IMR-90 (cell line): ENCODE measurements around the gene OPRL1. TPM values are rescaled to one million over a fixed set of nuclear protein-coding genes. Genes with fewer than 3 reads are reported as not detected.

Experiments used
- ATAC-seq: fragments of 200-7000 bp; cut with Tn5 transposase; 2 replicates; pipeline ENCODE4 v1.9.1; 2020; ENCODE audit warnings: low read depth, mild to moderate bottlenecking, moderate library complexity
- BruUV-seq: library from RNA; stranded (reverse); fragments of 400-500 nt; replicated peaks from 2 replicates; lab custom pipeline; 2021; lab: Mats Ljungman, UMichigan
- CTCF ChIA-PET: fragments of 300-600 bp; formaldehyde crosslinking; extraction: SDS; loops from one replicate; lab custom pipeline; 2021; ENCODE audit warnings: antibody characterized with exemption; lab: Yijun Ruan, JAX
- POLR2A ChIA-PET: fragments of 300-600 bp; sonication (Branson Sonifier 250); formaldehyde crosslinking; loops from one replicate; lab custom pipeline; 2022; ENCODE audit warnings: antibody characterized with exemption; ENCODE audit not compliant: unreplicated experiment; lab: Charles Lee
- DNase-seq: peaks from one replicate; pipeline ENCODE4 v3.0.0; 2013
- H2AFZ ChIP-seq: replicated peaks from 2 replicates; pipeline ENCODE3; 2013; ENCODE audit warnings: low read length, mild to moderate bottlenecking; ENCODE audit not compliant: poor library complexity
- H2AK5ac ChIP-seq: 2 replicates; pipeline ENCODE4 v1.6.1; 2013; ENCODE audit warnings: low read depth, low read length, inconsistent platforms
- H2AK9ac ChIP-seq: replicated peaks from 2 replicates; pipeline ENCODE3; 2013; ENCODE audit warnings: mild to moderate bottlenecking, low read depth, low read length, moderate library complexity; ENCODE audit not compliant: poor library complexity
- H2BK120ac ChIP-seq: 2 replicates; pipeline ENCODE4 v1.6.1; 2013; ENCODE audit warnings: low read depth, low read length, inconsistent platforms
- H2BK15ac ChIP-seq: 3 replicates; pipeline ENCODE4 v1.6.1; 2013; ENCODE audit warnings: low read depth, low read length, inconsistent platforms
- H2BK20ac ChIP-seq: 2 replicates; pipeline ENCODE4 v1.6.1; 2013; ENCODE audit warnings: low read depth, mild to moderate bottlenecking, inconsistent platforms, low read length, moderate library complexity
- H2BK5ac ChIP-seq: 2 replicates; pipeline ENCODE4 v1.6.1; 2013; ENCODE audit warnings: mild to moderate bottlenecking, low read depth, low read length, inconsistent platforms; ENCODE audit not compliant: poor library complexity, severe bottlenecking
- H3K14ac ChIP-seq: replicated peaks from 2 replicates; pipeline ENCODE4 v1.6.1; 2013; ENCODE audit warnings: low read depth, low read length, inconsistent platforms
- H3K18ac ChIP-seq: 2 replicates; pipeline ENCODE4 v1.6.1; 2013; ENCODE audit warnings: low read depth, low read length, control low read depth
- H3K23ac ChIP-seq: 2 replicates; pipeline ENCODE4 v1.6.1; 2013; ENCODE audit warnings: low read depth, low read length, inconsistent platforms
- H3K27ac ChIP-seq: 2 replicates; pipeline ENCODE4 v1.5.1; 2013; ENCODE audit warnings: mild to moderate bottlenecking, control low read depth, low read length; ENCODE audit not compliant: insufficient read depth
- H3K27me3 ChIP-seq: 2 replicates; pipeline ENCODE4 v1.6.1; 2013; ENCODE audit warnings: low read length; ENCODE audit not compliant: control insufficient read depth, insufficient read depth
- H3K36me3 ChIP-seq: 2 replicates; pipeline ENCODE4 v1.6.1; 2013; ENCODE audit warnings: low read length, mixed read lengths; ENCODE audit not compliant: control insufficient read depth, insufficient read depth
- H3K4ac ChIP-seq: 2 replicates; pipeline ENCODE4 v1.6.1; 2013; ENCODE audit warnings: low read depth, low read length, inconsistent platforms
- H3K4me1 ChIP-seq: 2 replicates; pipeline ENCODE4 v1.6.1; 2013; ENCODE audit warnings: low read length, mixed read lengths; ENCODE audit not compliant: control insufficient read depth, insufficient read depth
- H3K4me2 ChIP-seq: 2 replicates; pipeline ENCODE4 v1.6.1; 2013; ENCODE audit warnings: low read depth, mild to moderate bottlenecking, control low read depth, low read length, moderate library complexity
- H3K4me3 ChIP-seq: 2 replicates; pipeline ENCODE4 v1.5.1; 2013; ENCODE audit warnings: low read depth, mild to moderate bottlenecking, control low read depth, low read length, moderate library complexity; ENCODE audit not compliant: insufficient read depth
- H3K56ac ChIP-seq: 2 replicates; pipeline ENCODE4 v1.6.1; 2013; ENCODE audit warnings: low read length, inconsistent platforms; ENCODE audit not compliant: insufficient read depth; ENCODE audit errors: extremely low read depth
- H3K79me1 ChIP-seq, 2 experiments: 2 replicates each; pipeline ENCODE4 v1.6.1; 2013; ENCODE audit warnings: low read length in 2 of 2, inconsistent platforms in 1 of 2, low read depth in 1 of 2
- H3K9ac ChIP-seq: 2 replicates; pipeline ENCODE4 v1.6.1; 2013; ENCODE audit warnings: low read depth, low read length, control low read depth
- H3K9me1 ChIP-seq: 2 replicates; pipeline ENCODE4 v1.6.1; 2013; ENCODE audit warnings: low read length, inconsistent platforms; ENCODE audit not compliant: insufficient read depth
- H3K9me3 ChIP-seq: 2 replicates; pipeline ENCODE4 v1.6.1; 2013; ENCODE audit warnings: low read length; ENCODE audit not compliant: control insufficient read depth, insufficient read depth
- H4K20me1 ChIP-seq: 2 replicates; pipeline ENCODE4 v1.6.1; 2013; ENCODE audit warnings: low read length, inconsistent platforms; ENCODE audit not compliant: insufficient read depth
- H4K5ac ChIP-seq: 2 replicates; pipeline ENCODE4 v1.6.1; 2013; ENCODE audit warnings: mild to moderate bottlenecking, low read depth, low read length, control low read depth
- H4K8ac ChIP-seq, 2 experiments: 2 replicates each; pipeline ENCODE4 v1.6.1; 2013; ENCODE audit warnings: low read depth in 2 of 2, low read length in 2 of 2, control low read depth in 1 of 2, inconsistent platforms in 1 of 2
- H4K91ac ChIP-seq: 2 replicates; pipeline ENCODE4 v1.6.1; 2013; ENCODE audit warnings: low read depth, low read length, inconsistent platforms; ENCODE audit not compliant: insufficient read depth
- BHLHE40 ChIP-seq: fragments of 150-350 bp; IDR thresholded peaks from 2 replicates; pipeline ENCODE4 v1.6.1; 2016; ENCODE audit warnings: mild to moderate bottlenecking, low read depth, low read length
- CEBPB ChIP-seq: IDR thresholded peaks from 2 replicates; pipeline ENCODE4 v1.6.1; 2012; ENCODE audit warnings: low read depth, low read length, improper control_type of control experiment
- FOS ChIP-seq: fragments of 150-350 bp; IDR thresholded peaks from 2 replicates; pipeline ENCODE4 v1.6.1; 2016; ENCODE audit warnings: low read depth, low read length
- MAFK ChIP-seq: IDR thresholded peaks from 2 replicates; pipeline ENCODE4 v1.6.1; 2012; ENCODE audit warnings: low read depth, low read length, improper control_type of control experiment
- MXI1 ChIP-seq: IDR thresholded peaks from 2 replicates; pipeline ENCODE4 v1.6.1; 2012; ENCODE audit warnings: low read depth, mild to moderate bottlenecking, low read length, moderate library complexity, borderline replicate concordance
- RFX5 ChIP-seq: IDR thresholded peaks from 2 replicates; pipeline ENCODE4 v1.8.0; 2012; ENCODE audit warnings: low read depth, mild to moderate bottlenecking, low read length, moderate library complexity
- WGBS, 2 experiments: methylation state at CpG; one replicate each; pipeline versions ENCODE4 v1.1.5 to v1.1.7; 2013; ENCODE audit warnings: missing lambda C conversion rate in 2 of 2; ENCODE audit not compliant: insufficient read length in 1 of 2; ENCODE audit errors: extremely low coverage in 2 of 2; 5-methylcytosine and 5-hydroxymethylcytosine counted together
- dilution Hi-C: fragments of 300-500 bp; cut with HindIII; formaldehyde crosslinking; loops from one replicate; pipeline ENCODE4 v1.14.3; 2018; ENCODE audit warnings: low sequenced_read_pairs; ENCODE audit not compliant: unreplicated experiment
- in situ Hi-C: fragments of 300-500 bp; cut with MboI; formaldehyde crosslinking; loops from 3 replicates; pipeline ENCODE4 v1.14.3; 2019; ENCODE audit warnings: low sequenced_read_pairs, inconsistent platforms, mixed read lengths
- intact Hi-C: fragments of 100-400 bp; cut with micrococcal nuclease; formaldehyde crosslinking; loops from 2 replicates; pipeline ENCODE4 v1.10.0; 2022
- polyA plus RNA-seq, 3 experiments: library from polyadenylated mRNA; depleted of rRNA; stranded (reverse); fragments of >200 nt; gene quantifications; 2 replicates each; pipeline ENCODE4 v1.2.3, GENCODE V29; 2012; ENCODE audit warnings: low replicate concordance in 1 of 3
- total RNA-seq: library from RNA; depleted of rRNA; stranded (reverse); fragments of >200 nt; gene quantifications from 2 replicates; pipeline ENCODE4 v1.2.3, GENCODE V29; 2012
- TF ChIP-seq, protein P1 (sequence below): fragments of 150-350 bp; IDR thresholded peaks from 2 replicates; pipeline ENCODE4 v1.6.1; 2017; ENCODE audit warnings: mild to moderate bottlenecking, antibody characterized with exemption, low read length, low read depth

The OPRL1 gene
- total and polyA plus RNA-seq, 2 of the 4 experiments (the other 2 are of a cell fraction) = 0.36 to 1.2 TPM

DNA sequence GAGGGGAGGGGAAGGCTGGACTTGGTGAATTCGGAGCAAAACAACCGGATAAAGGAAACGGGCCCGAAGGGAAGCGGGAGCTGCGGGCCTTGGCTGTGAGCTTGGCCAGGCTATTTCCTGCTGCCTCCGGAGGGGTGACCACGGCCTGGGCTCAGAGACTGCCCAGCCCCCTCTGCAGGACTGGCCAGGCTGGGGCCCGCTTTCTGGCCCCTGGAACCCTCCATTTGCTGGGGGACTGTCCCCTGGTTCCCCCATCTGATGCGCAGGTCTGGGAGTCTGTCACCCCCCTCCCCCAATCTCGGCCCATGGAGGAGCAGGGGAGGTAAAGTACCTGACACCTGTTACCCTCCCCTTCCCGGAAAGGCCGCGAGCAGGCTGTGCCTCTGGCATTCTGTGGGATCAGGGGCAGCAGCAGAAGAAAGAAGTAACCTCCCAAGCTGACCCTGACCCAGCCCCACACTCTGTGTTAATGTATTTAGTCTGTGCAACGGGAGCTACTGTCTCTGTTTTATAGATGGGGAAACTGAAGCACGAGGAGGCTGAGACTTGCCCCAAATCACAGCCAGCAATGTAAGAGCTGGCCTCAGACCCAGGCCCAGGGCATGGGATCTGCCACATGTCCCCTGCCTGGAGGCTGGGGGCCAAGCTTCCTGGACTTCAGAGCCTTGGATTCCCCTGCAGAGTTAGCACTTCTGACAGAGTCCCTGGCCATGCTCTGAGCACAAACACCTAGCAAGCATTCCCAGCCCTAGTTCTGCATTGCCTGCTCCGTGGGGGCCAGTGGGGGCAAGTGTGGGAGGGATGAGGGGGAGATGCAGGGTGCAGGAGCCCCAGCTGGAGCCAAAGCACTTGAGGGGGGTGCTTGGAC lies 40.4 kb upstream of the OPRL1 start:
- H3K4me2 ChIP-seq = peak overlapping the region; percentile 27; the same call in 1 of the 2 replicates
- no peaks in the 10 kb centered on the region for H3K9me1 ChIP-seq
- H3K23ac ChIP-seq = no peak overlapping the region
- H3K4ac ChIP-seq = no peak overlapping the region
- H3K79me1 ChIP-seq = no peaks in the 10 kb centered on the region
- BruUV-seq = no TSS peak
- peaks cover 5% of the 10 kb centered on the region; the same call in 1 of the 2 replicates for H4K20me1 ChIP-seq
- dilution Hi-C loops (no loop called here), intact Hi-C loops (loop anchor here (1.0 to 2.0 kb wide), 2 partner anchors 17 to 81 kb away; no protein-coding TSS in a partner anchor), in situ Hi-C loops (no loop called here)
- H3K9me3 ChIP-seq = no peaks in the 10 kb centered on the region
- CTCF ChIA-PET = interaction anchor here (1.7 to 1.9 kb wide), 2 partner anchors 81 to 501 kb away, joined by 6 to 8 read pairs; partner anchors contain the start of gene PTK6
- H3K18ac ChIP-seq = no peak overlapping the region
- no peak overlapping the region for H3K56ac ChIP-seq
- H4K91ac ChIP-seq = no peak overlapping the region
- no peak overlapping the region for H3K9ac ChIP-seq
- H3K4me3 ChIP-seq = peak overlapping the region; percentile 23; the same call in 1 of the 2 replicates
- TF ChIP-seq MAFK (no peak), RFX5 (no peak), CEBPB (no peak), FOS (no peak), MXI1 (no peak), BHLHE40 (no peak)
- TF ChIP-seq, protein P1, sequence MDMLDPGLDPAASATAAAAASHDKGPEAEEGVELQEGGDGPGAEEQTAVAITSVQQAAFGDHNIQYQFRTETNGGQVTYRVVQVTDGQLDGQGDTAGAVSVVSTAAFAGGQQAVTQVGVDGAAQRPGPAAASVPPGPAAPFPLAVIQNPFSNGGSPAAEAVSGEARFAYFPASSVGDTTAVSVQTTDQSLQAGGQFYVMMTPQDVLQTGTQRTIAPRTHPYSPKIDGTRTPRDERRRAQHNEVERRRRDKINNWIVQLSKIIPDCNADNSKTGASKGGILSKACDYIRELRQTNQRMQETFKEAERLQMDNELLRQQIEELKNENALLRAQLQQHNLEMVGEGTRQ = no peak
- no peak for DNase-seq
- H4K5ac ChIP-seq = no peak overlapping the region
- POLR2A ChIA-PET = interaction anchor here (0.6 kb wide), 1 partner anchor 169 kb away, joined by 9 read pairs; no protein-coding TSS in a partner anchor
- H2BK5ac ChIP-seq = no peak overlapping the region
- H2BK15ac ChIP-seq = no peak overlapping the region
- H4K8ac ChIP-seq = no peak overlapping the region
- H2AFZ ChIP-seq = peak overlapping the region; percentile 91
- no peak overlapping the region for H3K27ac ChIP-seq
- no peak overlapping the region for H2BK20ac ChIP-seq
- H3K36me3 ChIP-seq = no peaks in the 10 kb centered on the region
- H3K14ac ChIP-seq = no peak overlapping the region
- no peak overlapping the region for H2AK5ac ChIP-seq
- peaks cover 48% of the 10 kb centered on the region for H3K27me3 ChIP-seq
- peaks cover 5% of the 10 kb centered on the region; the same call in 1 of the 2 replicates for H3K4me1 ChIP-seq
- 0% methylated on average over 1 of the region's 17 CpGs; no CpG with 5 or more reads in 1 of the 2 experiments for WGBS, 2 experiments
- H2BK120ac ChIP-seq = no peak overlapping the region
- ATAC-seq = peak; percentile 19
- no peak overlapping the region for H2AK9ac ChIP-seq
